Activated T-helper 1 cell treated with anti-CD3 and anti-CD28 coated beads, Interleukin-12 subunit alpha, Interleukin-12 subunit beta, Interleukin-2, Interleukin-4 antibody, amounts not matched to agents 30 ng/mL and 10 ng/mL and 1 ng/mL, durations not matched to agents 14 hours and 24 hours and 36 hours (primary cell): ENCODE measurements around the gene ART3. TPM values are rescaled to one million over a fixed set of nuclear protein-coding genes. Genes with fewer than 3 reads are reported as not detected.
A peak's percentile ranks its signal among the peaks of the same experiment; 100 is the strongest.
"Not testable (repeated sequence)": the region's sequence is repeated elsewhere in the genome, so short reads cannot be mapped to it uniquely, and the experiment has no call there.

Experiments
- DNase-seq: peaks from one replicate; pipeline ENCODE4 v3.0.0; 2021; ENCODE audit warnings: low spot score
- H3K27ac Mint-ChIP-seq: one replicate; pipeline ENCODE4 v1.8.0; 2021; ENCODE audit warnings: mild to moderate bottlenecking, mixed read lengths
- H3K27me3 Mint-ChIP-seq: one replicate; pipeline ENCODE4 v1.8.0; 2022; ENCODE audit warnings: mild to moderate bottlenecking, moderate library complexity, mixed read lengths; ENCODE audit not compliant: insufficient read depth
- H3K36me3 Mint-ChIP-seq: one replicate; pipeline ENCODE4 v1.8.0; 2021; ENCODE audit warnings: low read depth, mixed read lengths
- H3K4me1 Mint-ChIP-seq: one replicate; pipeline ENCODE4 v1.8.0; 2021; ENCODE audit warnings: low read depth, mixed read lengths
- H3K4me3 Mint-ChIP-seq: one replicate; pipeline ENCODE4 v1.8.0; 2021; ENCODE audit warnings: mild to moderate bottlenecking, moderate library complexity, mixed read lengths
- H3K9me3 Mint-ChIP-seq: one replicate; pipeline ENCODE4 v1.8.0; 2021; ENCODE audit warnings: mixed read lengths
- intact Hi-C: fragments of 100-400 bp; cut with micrococcal nuclease; formaldehyde crosslinking; loops from one replicate; pipeline ENCODE4 v1.15.1; 2024
- total RNA-seq: library from RNA; stranded (reverse); gene quantifications from 2 replicates; pipeline ENCODE4 v1.2.3, GENCODE V29; 2022

The ART3 gene, protein sequence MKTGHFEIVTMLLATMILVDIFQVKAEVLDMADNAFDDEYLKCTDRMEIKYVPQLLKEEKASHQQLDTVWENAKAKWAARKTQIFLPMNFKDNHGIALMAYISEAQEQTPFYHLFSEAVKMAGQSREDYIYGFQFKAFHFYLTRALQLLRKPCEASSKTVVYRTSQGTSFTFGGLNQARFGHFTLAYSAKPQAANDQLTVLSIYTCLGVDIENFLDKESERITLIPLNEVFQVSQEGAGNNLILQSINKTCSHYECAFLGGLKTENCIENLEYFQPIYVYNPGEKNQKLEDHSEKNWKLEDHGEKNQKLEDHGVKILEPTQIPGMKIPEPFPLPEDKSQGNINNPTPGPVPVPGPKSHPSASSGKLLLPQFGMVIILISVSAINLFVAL
- total RNA-seq, result 0.47 and 0.49 TPM in 2 replicates

DNA sequence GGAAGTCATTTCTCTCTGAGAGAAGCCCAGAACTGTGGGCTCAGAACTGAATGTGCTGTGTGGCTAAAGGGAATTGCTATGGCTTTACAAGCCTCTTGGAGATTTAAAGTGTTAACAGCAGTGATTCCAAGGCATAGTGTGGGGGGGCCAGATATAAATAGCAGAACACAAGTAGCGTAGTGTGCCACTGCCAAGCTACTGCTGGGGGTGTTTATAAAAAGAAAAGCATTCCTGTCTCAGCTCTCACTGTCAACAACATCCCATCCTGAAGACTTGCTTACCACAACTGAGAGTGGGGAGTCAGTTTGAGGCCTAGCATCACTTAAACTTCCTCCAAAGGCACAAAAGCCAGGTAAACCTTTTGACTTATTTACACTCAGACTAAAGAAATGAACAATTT is at the start of gene ART3:
Gene ART3 (plus strand): TSS at position 242 of the 400 bp plus-strand sequence. CDS start 1,181 bp downstream, outside the sequence.
- Mint-ChIP-seq H3K27ac (no peak within 1 kb of the TSS), H3K9me3 (no peaks in the 10 kb centered on the region), H3K4me3 (no peak within 1 kb of the TSS)

DNA sequence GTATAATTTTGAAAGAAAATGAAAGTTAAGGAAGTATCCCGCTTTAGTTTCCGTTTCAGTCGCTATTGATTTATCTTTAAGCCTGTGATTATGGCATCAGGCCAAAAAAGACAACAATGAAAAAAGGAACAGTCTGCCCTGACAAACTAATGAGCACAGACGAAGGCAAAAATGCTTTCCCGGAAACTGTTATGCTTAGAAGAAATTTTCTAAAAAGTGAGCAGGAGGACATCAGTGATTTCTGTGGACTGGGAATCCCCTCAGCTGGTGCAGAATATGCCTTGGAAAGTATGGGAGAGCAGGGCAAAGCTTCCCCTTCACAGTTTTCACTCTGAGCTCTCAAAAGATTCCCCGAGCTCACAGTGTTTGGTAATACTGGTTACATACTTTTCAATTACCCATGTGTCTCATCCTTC is 46.2 kb upstream of the ART3 start:
- Mint-ChIP-seq H3K27ac (no peak overlapping the region), H3K36me3 (peaks cover 2% of the 10 kb centered on the region), H3K4me1 (peaks cover 30% of the 10 kb centered on the region), H3K27me3 (peaks cover 2% of the 10 kb centered on the region), H3K9me3 (no peaks in the 10 kb centered on the region), H3K4me3 (peak overlapping the region; percentile 39)
- no peak for DNase-seq
- intact Hi-C loops, result no loop called here

More for the DNA sequence above, at the start of gene ART3:
- H3K4me1 Mint-ChIP-seq, result no peaks in the 10 kb centered on the region
- peaks cover 5% of the 10 kb centered on the region for H3K27me3 Mint-ChIP-seq
- H3K36me3 Mint-ChIP-seq, result no peaks in the 10 kb centered on the region
- no peak for DNase-seq
- intact Hi-C loops, result no loop called here

DNA sequence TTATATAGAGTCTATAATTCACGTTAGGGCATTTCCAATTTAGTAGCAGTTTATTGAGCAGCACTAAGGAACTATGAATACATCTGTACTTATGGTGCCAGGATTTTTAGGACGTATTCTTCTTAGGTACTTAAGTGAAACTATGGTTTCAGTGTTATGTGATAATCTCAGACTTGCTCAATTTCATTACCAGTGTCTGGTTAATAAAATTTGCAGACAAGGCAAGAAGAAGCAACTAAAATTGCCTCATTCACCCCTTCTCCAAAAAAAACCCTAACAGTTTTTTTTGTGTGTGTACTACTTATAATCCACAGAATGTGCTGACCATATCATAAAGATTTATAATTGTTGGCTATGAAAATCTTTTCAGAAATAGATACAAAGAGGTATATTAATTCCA is 45.2 kb upstream of the ART3 start:
- intact Hi-C loops, result no loop called here
- H3K9me3 Mint-ChIP-seq, result no peaks in the 10 kb centered on the region

DNA sequence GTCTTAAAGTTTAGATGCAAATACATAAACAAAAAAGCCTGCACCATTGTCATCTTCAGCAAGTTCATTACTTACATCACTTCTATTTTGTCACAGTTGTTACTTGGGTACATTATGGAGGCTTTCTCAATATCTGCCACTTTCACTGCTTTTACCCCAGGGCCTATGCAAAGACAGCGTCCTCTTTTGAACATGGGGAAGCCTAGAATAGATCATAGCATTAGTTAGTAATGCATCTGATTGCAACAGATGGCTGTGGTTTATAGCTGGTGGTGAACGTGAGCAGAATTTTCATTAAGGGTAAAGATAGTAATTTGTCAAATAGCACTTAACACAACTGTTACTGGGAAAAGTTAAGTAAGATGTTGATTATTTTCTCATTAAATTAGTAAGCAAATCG is 39.4 kb upstream of the ART3 start:
- intact Hi-C loops, result no loop called here
- Mint-ChIP-seq H3K27ac (no peak overlapping the region), H3K4me3 (no peak overlapping the region), H3K27me3 (no peaks in the 10 kb centered on the region), H3K9me3 (no peaks in the 10 kb centered on the region), H3K36me3 (no peaks in the 10 kb centered on the region), H3K4me1 (peaks cover 21% of the 10 kb centered on the region)
- DNase-seq, result no peak

More for the DNA sequence above, 45.2 kb upstream of the ART3 start:
- no peak for DNase-seq
- peaks cover 2% of the 10 kb centered on the region for H3K27me3 Mint-ChIP-seq
- peaks cover 24% of the 10 kb centered on the region for H3K4me1 Mint-ChIP-seq
- no peak overlapping the region for H3K27ac Mint-ChIP-seq
- peaks cover 2% of the 10 kb centered on the region for H3K36me3 Mint-ChIP-seq
- no peak overlapping the region for H3K4me3 Mint-ChIP-seq

DNA sequence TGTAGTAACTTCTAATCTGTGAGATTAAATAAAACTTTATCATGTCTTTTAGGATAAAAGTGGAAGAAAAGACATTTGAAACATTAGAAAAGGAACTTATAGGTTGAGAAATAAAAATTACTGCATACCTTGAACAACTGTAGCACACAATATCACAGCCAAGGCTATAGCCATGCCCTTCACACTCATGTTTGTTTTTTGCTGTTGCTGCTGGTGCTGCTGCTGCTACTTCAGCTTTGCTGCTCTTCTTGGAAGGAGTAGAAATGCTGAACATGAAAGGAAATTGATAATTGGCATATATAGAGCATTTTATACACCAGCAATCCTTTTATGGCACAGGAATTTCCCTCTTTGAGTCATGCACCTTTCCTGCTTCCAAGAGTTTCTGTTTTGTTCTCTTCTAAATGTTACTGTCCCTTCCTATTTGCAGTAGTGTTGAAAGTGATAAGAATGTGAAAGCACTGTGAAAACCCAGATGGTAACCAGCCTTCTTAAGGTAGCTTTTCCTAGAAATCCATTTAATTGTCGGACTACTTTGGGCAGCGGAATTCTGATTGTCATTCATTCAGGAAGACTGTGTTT is 38.6 kb upstream of the ART3 start, which contains the start of gene CXCL11:
Gene CXCL11 (minus strand): TSS at position 272 of the 582 bp plus-strand sequence. CDS start 83 bp downstream, at position 189.
- H3K9me3 Mint-ChIP-seq, result no peaks in the 10 kb centered on the region

DNA sequence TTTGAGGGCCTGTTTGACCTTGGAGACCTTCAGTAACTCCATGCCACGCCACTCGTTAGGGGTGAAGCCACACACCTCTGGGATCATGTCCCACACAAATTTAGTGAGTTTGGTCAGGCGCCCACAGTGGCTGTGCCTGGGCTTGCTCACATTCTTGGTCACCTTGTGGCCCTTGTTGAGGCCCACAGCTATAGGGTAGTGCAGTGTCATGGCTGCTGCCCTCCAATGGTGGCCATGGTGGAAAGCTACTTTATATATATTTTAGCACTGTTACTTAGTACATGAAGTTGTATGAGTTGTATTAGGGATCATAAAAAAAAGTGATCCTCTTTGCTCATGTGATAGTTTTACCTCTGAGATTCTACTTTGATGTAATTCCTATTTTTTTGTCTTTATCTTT is 37.7 kb upstream of the ART3 start:
- Mint-ChIP-seq H3K9me3 (no peaks in the 10 kb centered on the region), H3K4me3 (no peak overlapping the region), H3K36me3 (no peaks in the 10 kb centered on the region), H3K27ac (no peak overlapping the region), H3K27me3 (no peaks in the 10 kb centered on the region), H3K4me1 (peaks cover 21% of the 10 kb centered on the region)
- no peak for DNase-seq
- intact Hi-C loops, result no loop called here

More for the DNA sequence above, 38.6 kb upstream of the ART3 start, which contains the start of gene CXCL11:
- H3K36me3 Mint-ChIP-seq, result no peaks in the 10 kb centered on the region
- DNase-seq, result no peak
- no peak within 1 kb of the TSS for H3K4me3 Mint-ChIP-seq
- H3K27ac Mint-ChIP-seq, result no peak within 1 kb of the TSS
- H3K27me3 Mint-ChIP-seq, result no peaks in the 10 kb centered on the region
- H3K4me1 Mint-ChIP-seq, result peaks cover 21% of the 10 kb centered on the region
- intact Hi-C loops, result no loop called here

DNA sequence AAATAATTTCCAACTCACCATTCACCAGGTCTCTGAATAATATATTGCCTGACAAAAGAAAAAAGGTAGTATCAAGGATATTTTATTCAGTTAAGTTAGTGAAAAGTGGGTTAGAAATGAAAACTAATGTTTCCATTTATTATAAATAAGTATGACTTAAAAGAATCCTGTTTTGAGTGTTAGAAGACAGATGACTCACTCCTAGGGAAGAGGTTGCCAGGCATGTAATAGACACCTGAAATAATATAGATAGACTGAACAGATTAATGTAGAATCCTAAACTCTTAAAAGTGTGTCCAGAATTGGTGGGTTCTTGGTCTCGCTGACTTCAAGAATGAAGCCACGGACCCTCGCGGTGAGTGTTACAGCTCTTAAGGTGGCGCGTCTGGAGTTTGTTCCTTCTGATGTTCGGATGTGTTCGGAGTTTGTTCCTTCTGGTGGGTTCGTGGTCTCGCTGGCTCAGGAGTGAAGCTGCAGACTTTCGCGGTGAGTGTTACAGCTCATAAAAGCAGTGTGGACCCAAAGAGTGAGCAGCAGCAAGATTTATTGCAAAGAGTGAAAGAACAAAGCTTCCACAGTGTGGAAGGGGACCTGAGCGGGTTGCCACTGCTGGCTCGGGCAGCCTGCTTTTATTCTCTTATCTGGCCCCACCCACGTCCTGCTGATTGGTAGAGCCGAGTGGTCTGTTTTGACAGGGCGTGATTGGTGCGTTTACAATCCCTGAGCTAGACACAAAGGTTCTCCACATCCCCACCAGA is 32.1 kb upstream of the ART3 start:
- not testable (repeated sequence) for H3K27me3 Mint-ChIP-seq, DNase-seq, H3K9me3 Mint-ChIP-seq, H3K36me3 Mint-ChIP-seq, H3K4me3 Mint-ChIP-seq, H3K27ac Mint-ChIP-seq
- peaks cover 10% of the 10 kb centered on the region for H3K4me1 Mint-ChIP-seq
- intact Hi-C loops, result loop anchor here (1.0 kb wide), 2 partner anchors 16 to 18 kb away; no protein-coding TSS in a partner anchor

DNA sequence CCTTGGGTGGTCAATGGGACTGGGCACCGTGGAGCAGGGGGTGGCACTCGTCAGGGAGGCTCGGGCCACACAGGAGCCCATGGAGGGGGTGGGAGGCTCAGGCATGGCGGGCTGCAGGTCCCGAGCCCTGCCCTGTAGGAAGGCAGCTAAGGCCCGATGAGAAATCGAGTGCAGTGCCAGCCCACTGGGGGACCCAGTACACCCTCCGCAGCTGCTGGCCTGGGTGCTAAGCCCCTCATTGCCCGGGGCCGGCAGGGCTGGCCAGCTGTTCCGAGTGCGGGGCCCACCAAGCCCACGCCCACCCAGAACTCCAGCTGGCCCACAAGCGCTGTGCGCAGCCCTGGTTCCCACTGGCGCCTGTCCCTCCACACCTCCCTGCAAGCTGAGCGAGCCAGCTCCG is 31.2 kb upstream of the ART3 start:
- intact Hi-C loops, H3K27ac Mint-ChIP-seq, H3K36me3 Mint-ChIP-seq, H3K27me3 Mint-ChIP-seq, DNase-seq, H3K4me3 Mint-ChIP-seq, H3K9me3 Mint-ChIP-seq: not testable (repeated sequence)
- H3K4me1 Mint-ChIP-seq, result peaks cover 10% of the 10 kb centered on the region

DNA sequence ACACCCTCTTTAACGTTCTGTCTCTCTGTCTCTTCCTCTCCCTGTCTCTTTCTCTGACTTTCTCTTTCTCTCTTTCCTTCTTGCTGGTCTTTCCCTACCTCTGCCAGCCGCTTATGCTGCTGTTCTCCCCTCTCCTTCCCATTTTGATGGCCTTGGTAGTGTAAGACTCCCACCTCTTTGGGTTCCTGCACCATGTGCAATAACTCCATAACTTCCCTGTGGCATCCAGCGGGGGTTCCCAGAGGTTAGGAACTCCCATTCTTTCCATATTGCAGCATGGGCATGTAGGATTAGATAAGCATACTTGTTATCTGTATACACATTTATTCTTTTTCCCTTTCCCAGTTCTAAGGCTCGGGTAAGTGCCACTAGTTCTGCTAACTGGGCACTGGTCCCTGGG is 29.8 kb upstream of the ART3 start:
- intact Hi-C loops, H3K36me3 Mint-ChIP-seq, H3K27me3 Mint-ChIP-seq, DNase-seq, H3K9me3 Mint-ChIP-seq, H3K4me3 Mint-ChIP-seq, H3K27ac Mint-ChIP-seq: not testable (repeated sequence)
- peaks cover 10% of the 10 kb centered on the region for H3K4me1 Mint-ChIP-seq

DNA sequence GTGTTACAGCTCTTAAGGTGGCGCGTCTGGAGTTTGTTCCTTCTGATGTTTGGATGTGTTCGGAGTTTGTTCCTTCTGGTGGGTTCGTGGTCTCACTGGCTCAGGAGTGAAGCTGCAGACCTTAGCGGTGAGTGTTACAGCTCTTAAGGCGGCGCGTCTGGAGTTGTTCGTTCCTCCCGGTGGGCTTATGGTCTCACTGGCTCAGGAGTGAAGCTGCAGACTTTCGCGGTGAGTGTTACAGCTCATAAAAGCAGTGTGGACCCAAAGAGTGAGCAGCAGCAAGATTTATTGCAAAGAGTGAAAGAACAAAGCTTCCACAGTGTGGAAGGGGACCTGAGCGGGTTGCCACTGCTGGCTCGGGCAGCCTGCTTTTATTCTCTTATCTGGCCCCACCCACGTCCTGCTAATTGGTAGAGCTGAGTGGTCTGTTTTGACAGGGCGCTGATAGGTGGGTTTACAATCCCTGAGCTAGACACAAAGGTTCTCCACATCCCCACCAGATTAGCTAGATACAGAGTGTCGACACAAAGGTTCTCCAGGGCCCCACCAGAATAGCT is 24.6 kb upstream of the ART3 start:
- H3K4me1 Mint-ChIP-seq, H3K36me3 Mint-ChIP-seq, DNase-seq, H3K27ac Mint-ChIP-seq, H3K4me3 Mint-ChIP-seq, H3K9me3 Mint-ChIP-seq, H3K27me3 Mint-ChIP-seq: not testable (repeated sequence)
- intact Hi-C loops, result loop anchor here (10.0 kb wide), 2 partner anchors 395 to 535 kb away; partner anchors contain the start of genes RCHY1 and THAP6

DNA sequence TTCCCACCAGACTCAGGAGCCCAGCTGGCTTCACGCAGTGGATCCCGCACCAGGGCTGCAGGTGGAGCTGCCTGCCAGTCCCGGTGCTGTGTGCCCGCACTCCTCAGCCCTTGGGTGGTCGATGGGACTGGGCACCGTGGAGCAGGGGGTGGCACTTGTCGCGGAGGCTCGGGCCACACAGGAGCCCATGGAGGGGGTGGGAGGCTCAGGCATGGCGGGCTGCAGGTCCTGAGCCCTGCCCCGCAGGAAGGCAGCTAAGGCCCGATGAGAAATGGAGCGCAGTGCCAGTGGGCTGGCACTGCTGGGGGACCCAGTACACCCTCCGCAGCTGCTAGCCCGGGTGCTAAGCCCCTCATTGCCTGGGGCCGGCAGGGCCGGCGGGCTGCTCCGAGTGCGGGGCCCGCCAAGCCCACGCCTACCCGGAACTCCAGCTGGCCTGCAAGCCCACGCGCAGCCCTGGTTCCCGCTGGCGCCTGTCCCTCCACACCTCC is 23.9 kb upstream of the ART3 start:
- peaks cover 16% of the 10 kb centered on the region for H3K4me1 Mint-ChIP-seq

DNA sequence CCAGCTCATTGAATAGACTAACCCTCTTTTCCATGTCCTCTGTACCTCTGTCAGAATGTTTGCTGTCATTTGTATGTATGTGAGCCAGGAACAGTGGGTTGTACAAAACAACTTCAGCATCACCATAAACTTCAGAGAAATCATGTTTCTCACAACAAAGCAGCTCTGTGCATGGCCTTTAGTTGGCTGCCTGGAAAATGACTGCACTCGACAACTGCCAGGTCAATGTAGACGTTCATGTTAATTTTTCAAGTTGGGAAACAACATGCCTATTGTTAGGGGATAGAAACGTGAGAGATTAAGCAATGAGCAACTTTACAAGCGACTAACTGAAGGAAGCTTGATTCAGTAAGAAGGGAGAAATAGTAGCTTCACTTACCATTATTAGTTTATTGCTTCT is 20.8 kb upstream of the ART3 start:
- peaks cover 2% of the 10 kb centered on the region for H3K36me3 Mint-ChIP-seq
- DNase-seq, result no peak
- H3K27me3 Mint-ChIP-seq, result peaks cover under 1% of the 10 kb centered on the region
- intact Hi-C loops, result loop anchor here (10.0 kb wide), 2 partner anchors 399 to 539 kb away; partner anchors contain the start of genes RCHY1 and THAP6
- H3K9me3 Mint-ChIP-seq, result no peaks in the 10 kb centered on the region
- H3K27ac Mint-ChIP-seq, result no peak overlapping the region
- H3K4me3 Mint-ChIP-seq, result no peak overlapping the region
- H3K4me1 Mint-ChIP-seq, result peaks cover 44% of the 10 kb centered on the region

More for the DNA sequence above, 23.9 kb upstream of the ART3 start:
- H3K9me3 Mint-ChIP-seq, DNase-seq, H3K36me3 Mint-ChIP-seq, H3K27me3 Mint-ChIP-seq, H3K27ac Mint-ChIP-seq, H3K4me3 Mint-ChIP-seq: not testable (repeated sequence)
- intact Hi-C loops, result loop anchor here (10.0 kb wide), 2 partner anchors 396 to 536 kb away; partner anchors contain the start of genes RCHY1 and THAP6
